AG09309 (cell line): ENCODE measurements around the gene SERPINE2.

Experiments
- DNase-seq: peaks from one replicate; pipeline ENCODE4 v3.0.0-alpha.2; 2010; ENCODE audit warnings: low read depth
- H3K4me3 ChIP-seq: 2 replicates; pipeline ENCODE4 v1.5.1; 2011; ENCODE audit warnings: mild to moderate bottlenecking, low read depth, low read length, moderate library complexity; ENCODE audit not compliant: control insufficient read depth
- TF ChIP-seq, protein P1 (sequence below): IDR thresholded peaks from 2 replicates; pipeline ENCODE4 v1.5.1; 2011; ENCODE audit warnings: mild to moderate bottlenecking, low read depth, low read length, inconsistent platforms; ENCODE audit not compliant: insufficient read depth, control insufficient read depth; ENCODE audit errors: missing control alignments

The SERPINE2 gene

GRCh38 chr2:224038049-224038829 is 847 bp downstream of the SERPINE2 start:
- DNase-seq = no peak
- H3K4me3 ChIP-seq = peak overlapping the region; percentile 91
- TF ChIP-seq, protein P1, sequence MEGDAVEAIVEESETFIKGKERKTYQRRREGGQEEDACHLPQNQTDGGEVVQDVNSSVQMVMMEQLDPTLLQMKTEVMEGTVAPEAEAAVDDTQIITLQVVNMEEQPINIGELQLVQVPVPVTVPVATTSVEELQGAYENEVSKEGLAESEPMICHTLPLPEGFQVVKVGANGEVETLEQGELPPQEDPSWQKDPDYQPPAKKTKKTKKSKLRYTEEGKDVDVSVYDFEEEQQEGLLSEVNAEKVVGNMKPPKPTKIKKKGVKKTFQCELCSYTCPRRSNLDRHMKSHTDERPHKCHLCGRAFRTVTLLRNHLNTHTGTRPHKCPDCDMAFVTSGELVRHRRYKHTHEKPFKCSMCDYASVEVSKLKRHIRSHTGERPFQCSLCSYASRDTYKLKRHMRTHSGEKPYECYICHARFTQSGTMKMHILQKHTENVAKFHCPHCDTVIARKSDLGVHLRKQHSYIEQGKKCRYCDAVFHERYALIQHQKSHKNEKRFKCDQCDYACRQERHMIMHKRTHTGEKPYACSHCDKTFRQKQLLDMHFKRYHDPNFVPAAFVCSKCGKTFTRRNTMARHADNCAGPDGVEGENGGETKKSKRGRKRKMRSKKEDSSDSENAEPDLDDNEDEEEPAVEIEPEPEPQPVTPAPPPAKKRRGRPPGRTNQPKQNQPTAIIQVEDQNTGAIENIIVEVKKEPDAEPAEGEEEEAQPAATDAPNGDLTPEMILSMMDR = no peak

DNA sequence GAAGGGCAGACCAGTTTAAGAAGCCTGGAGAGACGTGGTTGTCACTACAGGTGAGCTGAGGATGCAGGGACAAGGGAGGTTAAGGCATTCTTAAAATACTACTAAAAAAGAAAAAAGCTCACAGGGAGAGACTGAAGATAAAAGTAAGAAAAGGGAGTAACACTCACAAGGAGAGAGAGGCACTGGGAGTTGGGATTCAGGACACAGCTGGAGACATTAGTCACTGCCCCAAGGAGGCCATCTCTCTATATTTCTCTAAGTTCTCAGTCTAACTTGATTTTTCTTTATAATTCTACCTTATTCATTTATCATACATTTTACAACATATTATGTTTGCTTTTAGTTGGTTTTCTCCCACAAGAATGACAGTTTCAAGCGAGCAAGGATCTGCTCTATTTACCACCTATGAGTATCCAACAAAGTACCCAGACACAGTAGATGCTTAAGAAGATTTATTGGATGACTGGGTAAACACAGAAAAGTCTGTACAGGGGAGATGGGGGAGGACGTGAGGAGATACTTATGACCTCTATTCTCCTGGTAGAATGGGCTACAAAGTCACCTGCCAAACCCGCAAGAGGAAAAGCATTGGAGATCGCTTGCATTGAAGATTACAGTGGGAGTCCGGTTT is 2.2 kb downstream of the SERPINE2 start:
- TF ChIP-seq, protein P1 = no peak
- no peak for DNase-seq
- H3K4me3 ChIP-seq = peak overlapping the region; percentile 91

DNA sequence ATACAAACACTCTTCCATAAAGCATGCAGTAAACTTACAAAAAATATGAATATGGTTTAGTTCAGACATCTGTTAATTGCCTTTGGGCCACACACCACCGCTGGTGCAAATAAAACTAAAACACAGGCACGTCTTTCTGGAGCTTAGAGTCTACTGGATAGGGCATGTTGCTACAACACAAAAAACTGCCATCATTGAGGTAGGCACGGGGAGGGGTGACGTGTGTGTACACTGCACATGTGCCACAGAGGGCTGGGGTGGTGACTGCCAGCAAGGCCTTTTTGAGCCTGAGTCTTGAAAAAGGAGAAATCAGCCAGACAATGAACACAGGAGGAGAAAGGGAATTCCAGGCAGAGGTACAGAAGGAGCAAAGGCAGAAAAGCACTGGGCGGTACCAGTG is 5.1 kb downstream of the SERPINE2 start:
- no peak overlapping the region for H3K4me3 ChIP-seq
- DNase-seq = no peak
- TF ChIP-seq, protein P1 = no peak

DNA sequence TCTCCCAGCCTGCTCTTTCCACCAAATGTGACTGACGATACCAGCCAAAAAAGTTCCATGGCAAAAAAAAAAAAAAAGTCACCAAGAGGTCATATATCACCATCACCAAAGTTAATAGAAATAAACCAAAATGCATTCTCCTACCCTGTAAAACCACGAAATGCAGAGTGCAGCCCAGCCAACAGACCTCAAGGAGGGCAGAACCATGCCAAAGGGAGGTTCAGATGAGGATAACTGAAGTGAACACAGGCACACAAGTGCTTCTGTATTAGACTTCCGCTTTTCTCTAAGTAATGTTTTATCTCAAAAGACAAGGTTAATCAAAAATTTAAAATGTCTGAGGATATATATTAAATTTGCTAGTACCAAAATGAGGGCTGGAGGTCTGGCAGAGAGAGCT is 5.5 kb downstream of the SERPINE2 start:
- no peak for DNase-seq
- H3K4me3 ChIP-seq = no peak overlapping the region
- TF ChIP-seq, protein P1 = no peak

DNA sequence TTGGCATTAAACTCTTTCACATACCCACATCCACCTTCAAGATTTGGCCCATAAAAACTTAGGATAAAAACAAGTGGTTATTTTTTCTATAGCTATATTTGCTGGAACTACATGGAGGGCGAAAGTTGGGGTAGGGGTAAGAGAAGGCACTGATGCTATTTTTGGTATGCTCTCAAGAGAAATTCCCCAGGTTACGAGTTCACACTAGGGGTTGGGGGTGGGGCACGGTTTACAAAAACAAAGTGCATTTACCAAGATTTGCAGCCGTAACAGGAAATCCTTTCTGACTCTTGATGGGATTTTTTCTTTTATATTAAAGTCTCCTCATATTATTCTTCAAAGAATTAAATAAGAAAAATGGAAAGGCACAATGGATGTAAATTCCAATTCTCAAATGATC is 6.8 kb downstream of the SERPINE2 start:
- TF ChIP-seq, protein P1 = no peak
- no peak overlapping the region for H3K4me3 ChIP-seq
- no peak for DNase-seq

GRCh38 chr2:224031358-224031970 is 7.6 kb downstream of the SERPINE2 start:
- no peak overlapping the region for H3K4me3 ChIP-seq
- DNase-seq = no peak
- TF ChIP-seq, protein P1 = no peak
